ENCODE measurements around the gene PAM.

PAM gene

GRCh38 chr5:103010168-103010567, 255.1 kb downstream of the PAM start:
- TF ChIP-seq, protein P1, sequence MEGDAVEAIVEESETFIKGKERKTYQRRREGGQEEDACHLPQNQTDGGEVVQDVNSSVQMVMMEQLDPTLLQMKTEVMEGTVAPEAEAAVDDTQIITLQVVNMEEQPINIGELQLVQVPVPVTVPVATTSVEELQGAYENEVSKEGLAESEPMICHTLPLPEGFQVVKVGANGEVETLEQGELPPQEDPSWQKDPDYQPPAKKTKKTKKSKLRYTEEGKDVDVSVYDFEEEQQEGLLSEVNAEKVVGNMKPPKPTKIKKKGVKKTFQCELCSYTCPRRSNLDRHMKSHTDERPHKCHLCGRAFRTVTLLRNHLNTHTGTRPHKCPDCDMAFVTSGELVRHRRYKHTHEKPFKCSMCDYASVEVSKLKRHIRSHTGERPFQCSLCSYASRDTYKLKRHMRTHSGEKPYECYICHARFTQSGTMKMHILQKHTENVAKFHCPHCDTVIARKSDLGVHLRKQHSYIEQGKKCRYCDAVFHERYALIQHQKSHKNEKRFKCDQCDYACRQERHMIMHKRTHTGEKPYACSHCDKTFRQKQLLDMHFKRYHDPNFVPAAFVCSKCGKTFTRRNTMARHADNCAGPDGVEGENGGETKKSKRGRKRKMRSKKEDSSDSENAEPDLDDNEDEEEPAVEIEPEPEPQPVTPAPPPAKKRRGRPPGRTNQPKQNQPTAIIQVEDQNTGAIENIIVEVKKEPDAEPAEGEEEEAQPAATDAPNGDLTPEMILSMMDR (IDR thresholded peaks at IDR 0.05; ENCODE audit: low read depth, low read length): no peak
- Histone ChIP-seq H3K9me3 (ENCODE audit: severe bottlenecking) (no peaks in the 10 kb centered on the region), H3K27me3 (ENCODE audit: insufficient read depth, low read depth, severe bottlenecking) (no peaks in the 10 kb centered on the region), H3K4me3 (ENCODE audit: low read depth, low read length) (no peak overlapping the region), H3K36me3 (no peaks in the 10 kb centered on the region), H3K27ac (no peak overlapping the region)
- DNase-seq: no peak

DNA sequence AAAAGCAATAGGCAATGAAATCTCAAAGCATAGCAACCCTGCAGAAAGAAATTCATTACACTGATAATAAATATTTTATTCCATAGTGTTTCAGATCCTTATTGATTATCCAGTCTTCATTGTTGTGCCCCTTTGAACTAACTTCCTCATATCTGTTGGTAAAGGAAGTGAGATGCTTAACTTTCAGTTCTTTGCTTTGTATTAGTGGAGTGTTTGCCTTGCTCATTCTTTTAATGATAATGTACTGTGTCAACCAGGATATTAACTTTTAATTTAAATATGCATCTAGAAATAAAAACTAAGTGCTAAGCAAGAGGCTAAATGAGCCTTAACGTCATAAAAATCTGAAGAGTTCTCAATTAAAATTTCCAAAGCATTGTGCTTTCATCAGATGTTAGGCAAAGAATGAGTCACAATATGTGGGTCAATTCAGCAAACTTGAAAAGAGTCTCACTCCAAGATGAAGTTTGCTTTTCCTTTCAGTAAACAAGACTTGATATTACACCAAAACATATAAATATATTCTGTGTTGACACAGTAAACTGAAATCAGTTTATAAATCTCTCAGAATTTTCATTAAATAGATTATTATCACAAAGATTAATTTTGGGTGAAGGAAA, 258.9 kb downstream of the PAM start:
- Histone ChIP-seq H3K27me3 (ENCODE audit: insufficient read depth, low read depth, severe bottlenecking) (no peaks in the 10 kb centered on the region), H3K36me3 (no peaks in the 10 kb centered on the region), H3K4me3 (ENCODE audit: low read depth, low read length) (no peak overlapping the region), H3K9me3 (ENCODE audit: severe bottlenecking) (no peaks in the 10 kb centered on the region), H3K27ac (no peak overlapping the region)
- DNase-seq: no peak
- TF ChIP-seq, protein P1 (IDR thresholded peaks at IDR 0.05; ENCODE audit: low read depth, low read length): no peak

DNA sequence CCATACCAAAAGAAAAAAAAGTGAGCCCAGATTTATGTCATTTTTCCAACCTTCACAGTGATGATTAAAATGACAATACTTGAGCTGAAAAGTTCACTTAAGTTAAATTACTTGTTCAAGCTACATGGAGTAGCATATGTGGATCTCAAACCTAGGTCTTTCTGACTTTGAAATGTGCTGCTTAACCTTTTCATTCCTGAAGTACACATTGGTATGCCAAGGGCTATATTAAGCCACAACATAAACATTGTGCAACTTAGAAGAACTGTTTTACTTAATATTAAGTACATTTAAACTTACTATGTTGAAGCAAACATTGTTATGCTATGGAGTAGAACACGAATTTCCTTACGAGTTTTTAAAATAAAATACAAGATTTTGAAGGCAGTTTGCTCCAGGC, 259.9 kb downstream of the PAM start:
- no peaks in the 10 kb centered on the region for H3K36me3 ChIP-seq
- TF ChIP-seq, protein P1 (IDR thresholded peaks at IDR 0.05; ENCODE audit: low read depth, low read length): no peak
- DNase-seq: no peak
- H3K27me3 ChIP-seq (ENCODE audit: insufficient read depth, low read depth, severe bottlenecking): no peaks in the 10 kb centered on the region
- no peaks in the 10 kb centered on the region for H3K9me3 ChIP-seq (ENCODE audit: severe bottlenecking)
- no peak overlapping the region for H3K4me3 ChIP-seq (ENCODE audit: low read depth, low read length)
- H3K27ac ChIP-seq: no peak overlapping the region

GRCh38 chr5:103016167-103016566, 261.1 kb downstream of the PAM start:
- TF ChIP-seq, protein P1 (IDR thresholded peaks at IDR 0.05; ENCODE audit: low read depth, low read length): no peak
- DNase-seq: no peak
- H3K4me3 ChIP-seq (ENCODE audit: low read depth, low read length): no peak overlapping the region
- no peak overlapping the region for H3K27ac ChIP-seq
- H3K36me3 ChIP-seq: no peaks in the 10 kb centered on the region
- H3K27me3 ChIP-seq (ENCODE audit: insufficient read depth, low read depth, severe bottlenecking): no peaks in the 10 kb centered on the region
- H3K9me3 ChIP-seq (ENCODE audit: severe bottlenecking): no peaks in the 10 kb centered on the region

DNA sequence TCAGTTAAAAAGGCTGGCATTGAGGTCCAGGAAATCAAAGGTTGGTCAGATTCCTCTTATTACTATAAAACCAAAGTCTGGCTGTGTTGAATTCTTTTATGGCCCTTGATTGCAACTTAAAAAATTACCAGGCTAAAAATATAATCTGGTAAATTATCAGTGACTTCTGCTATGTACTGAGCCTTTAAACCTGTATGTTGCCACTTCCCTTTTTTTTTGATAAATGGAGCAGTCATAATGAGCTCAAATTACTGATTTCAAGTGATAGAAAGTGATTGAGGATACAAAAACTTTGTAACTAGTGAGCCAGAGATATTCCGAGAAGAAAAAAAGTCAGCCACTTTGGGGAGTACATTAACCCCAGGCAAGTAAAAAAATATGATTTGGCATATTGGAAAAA, 264.7 kb downstream of the PAM start:
- TF ChIP-seq, protein P1 (IDR thresholded peaks at IDR 0.05; ENCODE audit: low read depth, low read length): no peak
- Histone ChIP-seq H3K9me3 (ENCODE audit: severe bottlenecking) (no peaks in the 10 kb centered on the region), H3K4me3 (ENCODE audit: low read depth, low read length) (no peak overlapping the region), H3K36me3 (no peaks in the 10 kb centered on the region), H3K27me3 (ENCODE audit: insufficient read depth, low read depth, severe bottlenecking) (no peaks in the 10 kb centered on the region), H3K27ac (no peak overlapping the region)
- DNase-seq: no peak

DNA sequence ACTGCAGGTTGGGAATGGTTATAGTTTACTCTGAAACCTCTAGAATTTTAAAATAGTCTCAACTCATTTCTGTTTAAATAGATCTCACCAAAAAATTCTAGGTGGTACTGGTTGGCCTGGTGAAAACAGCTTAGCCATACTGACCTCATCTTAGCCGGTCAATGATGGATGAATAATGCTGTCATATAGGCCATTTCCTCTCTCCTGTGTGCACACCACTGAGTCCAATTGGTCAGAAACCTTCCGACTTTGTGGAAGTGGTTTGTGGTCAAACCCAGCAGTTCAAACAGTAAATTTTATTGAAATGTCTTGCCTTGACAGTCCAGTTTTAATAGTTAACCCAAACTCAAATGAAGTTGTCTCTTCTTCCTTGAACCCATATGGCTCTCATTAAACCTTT, 266.2 kb downstream of the PAM start:
- TF ChIP-seq, protein P1 (IDR thresholded peaks at IDR 0.05; ENCODE audit: low read depth, low read length): no peak
- Histone ChIP-seq H3K9me3 (ENCODE audit: severe bottlenecking) (no peaks in the 10 kb centered on the region), H3K36me3 (no peaks in the 10 kb centered on the region), H3K4me3 (ENCODE audit: low read depth, low read length) (no peak overlapping the region), H3K27ac (no peak overlapping the region), H3K27me3 (ENCODE audit: insufficient read depth, low read depth, severe bottlenecking) (no peaks in the 10 kb centered on the region)
- no peak for DNase-seq

All from WERI-Rb-1 (cell line).